Right lobe of liver (tissue), 6 donors: ENCODE results near the gene UBE3C. TPM values are rescaled to one million over a fixed set of nuclear protein-coding genes. Genes with fewer than 3 reads are reported as not detected.

Experiments used
- ATAC-seq, 4 donors: fragments of 200-7000 bp; cut with Tn5 transposase; one replicate each; pipeline ENCODE4 v1.9.1; 2020; ENCODE audit warnings: mild to moderate bottlenecking in 4 of 4, moderate library complexity in 4 of 4
- DNase-seq, 3 donors: peaks; one replicate each; pipeline ENCODE4 v3.0.0-alpha.2; 2020
- H3K27ac ChIP-seq, 3 donors: fragments of 200-600 bp; one replicate each; pipeline ENCODE4 v1.8.0; 2022
- H3K27me3 ChIP-seq, 2 donors: fragments of 200-600 bp; one replicate each; pipeline ENCODE4 v1.8.0; 2022
- H3K36me3 ChIP-seq, 4 donors: fragments of 200-600 bp; sonication (generic) in 1 of 4; one replicate each; pipeline versions ENCODE4 v1.5.1 to v1.8.0; 2017 to 2022; ENCODE audit warnings: control low read depth in 1 of 4
- H3K4me1 ChIP-seq, 4 donors: fragments of 200-600 bp; sonication (generic) in 1 of 4; one replicate each; pipeline versions ENCODE4 v1.5.1 to v1.8.0; 2017 to 2022; ENCODE audit warnings: control low read depth in 1 of 4
- H3K4me3 ChIP-seq, 3 donors: fragments of 200-600 bp; one replicate each; pipeline ENCODE4 v1.8.0; 2022
- H3K9me3 ChIP-seq, 4 donors: fragments of 200-600 bp; sonication (generic) in 1 of 4; one replicate each; pipeline versions ENCODE4 v1.5.1 to v1.8.0; 2017 to 2022; ENCODE audit warnings: control low read depth in 1 of 4
- CTCF ChIP-seq, 4 donors: fragments of 200-600 bp in 3 of 4; fragments of 450-650 bp in 1 of 4; IDR thresholded peaks; one replicate each; pipeline versions ENCODE4 v1.5.1 to v1.8.0; 2016 to 2022; ENCODE audit warnings: antibody characterized with exemption in 4 of 4, mild to moderate bottlenecking in 2 of 4
- POLR2A ChIP-seq: fragments of 450-650 bp; IDR thresholded peaks from one replicate; pipeline ENCODE4 v1.6.1; 2017; ENCODE audit warnings: antibody characterized with exemption, mild to moderate bottlenecking
- WGBS: methylation state at CpG from one replicate; pipeline ENCODE4 v1.1.6; 2018; ENCODE audit warnings: low coverage, low lambda C conversion rate; ENCODE audit not compliant: insufficient coverage; ENCODE audit errors: missing lambda C conversion rate; 5-methylcytosine and 5-hydroxymethylcytosine counted together
- intact Hi-C, 2 donors: fragments of 100-400 bp; cut with DNase I; formaldehyde crosslinking; loops; one replicate each; pipeline versions ENCODE4 v1.11.2 to v1.14.1; 2022
- total RNA-seq, 6 experiments: library from RNA; depleted of rRNA in 2 of 6; stranded (reverse); fragments of >200 nt in 2 of 6; fragmentation: NEBNext Ultra II Directional in 3 of 6; extraction: Animal tissue kit (Norgen Biotek cat#: 25700) in 3 of 6; gene quantifications; one replicate each; pipeline versions ENCODE4 v1.1.0 to v1.2.4, GENCODE V29; 2016 to 2023
- donor health status: DM: no; HTN: yes; CAD: no.
- donor health status: DM: no; HTN: no; CAD: no.
- donor health status: DM: no; HTN: no; CAD: no.
- donor health status: DM: no; HTN: yes; CAD: no.
- donor health status: DM: no; HTN: yes; CAD: no.

UBE3C gene
- total RNA-seq, 6 experiments from 2014 or later: 28.3 to 48.1 (median 31.9) TPM

- TF ChIP-seq POLR2A: no peak
- TF ChIP-seq CTCF (IDR thresholded peaks at IDR 0.05): no peak
- Histone ChIP-seq H3K27ac (no peak overlapping the region), H3K9me3 (no peaks in the 10 kb centered on the region), H3K27me3 (no peaks in the 10 kb centered on the region), H3K4me1 (no peaks in the 10 kb centered on the region), H3K36me3 (no peaks in the 10 kb centered on the region), H3K4me3 (no peak overlapping the region)
- intact Hi-C loops: no loop called here
- DNase-seq (no peak), ATAC-seq (no peak)
- 36% methylated on average over 5 of the region's 10 CpGs for WGBS
These were observed 162.9 kb downstream of the UBE3C start for GRCh38 chr7:157301610-157302120.

GRCh38 chr7:157306846-157307838 lies 168.4 kb downstream of the UBE3C start:
- intact Hi-C loops: no loop called here
- peak in 1 of 4 donors; percentile 26 for ATAC-seq
- TF ChIP-seq CTCF (IDR thresholded peaks at IDR 0.05) (no peak), POLR2A (no peak)
- Histone ChIP-seq H3K27me3 (no peaks in the 10 kb centered on the region), H3K36me3 (no peaks in the 10 kb centered on the region), H3K9me3 (no peaks in the 10 kb centered on the region), H3K27ac (no peak overlapping the region), H3K4me1 (no peaks in the 10 kb centered on the region), H3K4me3 (no peak overlapping the region)
- WGBS: 72% methylated on average over 18 of the region's 27 CpGs
- DNase-seq: no peak

- Histone ChIP-seq H3K27me3 (no peaks in the 10 kb centered on the region), H3K9me3 (no peaks in the 10 kb centered on the region), H3K27ac (no peak overlapping the region), H3K36me3 (no peaks in the 10 kb centered on the region), H3K4me3 (no peak overlapping the region), H3K4me1 (no peaks in the 10 kb centered on the region)
- DNase-seq (no peak), ATAC-seq (no peak)
- TF ChIP-seq CTCF (IDR thresholded peaks at IDR 0.05) (no peak), POLR2A (no peak)
- 79% methylated on average over 6 of the region's 10 CpGs for WGBS
- intact Hi-C loops: no loop called here
These were observed 171.4 kb downstream of the UBE3C start for GRCh38 chr7:157309988-157310668.

GRCh38 chr7:157310676-157311185 lies 172.0 kb downstream of the UBE3C start:
- DNase-seq (no peak), ATAC-seq (no peak)
- WGBS: 58% methylated on average over 5 of the region's 7 CpGs
- intact Hi-C loops: no loop called here
- H3K36me3 ChIP-seq: no peaks in the 10 kb centered on the region
- no peaks in the 10 kb centered on the region for H3K27me3 ChIP-seq
- no peak overlapping the region for H3K4me3 ChIP-seq
- H3K4me1 ChIP-seq: no peaks in the 10 kb centered on the region
- H3K27ac ChIP-seq: no peak overlapping the region
- no peak for TF ChIP-seq CTCF (IDR thresholded peaks at IDR 0.05)
- TF ChIP-seq POLR2A: no peak
- H3K9me3 ChIP-seq: no peaks in the 10 kb centered on the region
